PFSK-1 (cell line): Measurements from ENCODE around the gene NLRP6.

Experiments used
- POLR2AphosphoS5 ChIP-seq: IDR thresholded peaks from 2 replicates; pipeline ENCODE4 v1.6.1; 2012; ENCODE audit warnings: low read depth, mild to moderate bottlenecking, control low read depth, low read length, moderate library complexity
- SIN3A ChIP-seq: IDR thresholded peaks from 2 replicates; pipeline ENCODE4 v1.6.1; 2012; ENCODE audit warnings: mild to moderate bottlenecking, low read length, moderate library complexity, borderline replicate concordance; ENCODE audit not compliant: insufficient read depth
- TAF1 ChIP-seq: IDR thresholded peaks from 2 replicates; pipeline ENCODE4 v1.6.1; 2012; ENCODE audit warnings: low read length, control low read depth, borderline replicate concordance; ENCODE audit not compliant: insufficient read depth
- TF ChIP-seq, protein P1 (sequence below), 2 experiments: IDR thresholded peaks; 2 replicates each; pipeline versions ENCODE4 v1.6.1 to v1.8.0; 2011 to 2012; ENCODE audit warnings: low read depth in 2 of 2, low read length in 2 of 2, control low read depth in 1 of 2, inconsistent platforms in 1 of 2, mild to moderate bottlenecking in 1 of 2, moderate library complexity in 1 of 2; ENCODE audit not compliant: insufficient read depth in 1 of 2

DNA sequence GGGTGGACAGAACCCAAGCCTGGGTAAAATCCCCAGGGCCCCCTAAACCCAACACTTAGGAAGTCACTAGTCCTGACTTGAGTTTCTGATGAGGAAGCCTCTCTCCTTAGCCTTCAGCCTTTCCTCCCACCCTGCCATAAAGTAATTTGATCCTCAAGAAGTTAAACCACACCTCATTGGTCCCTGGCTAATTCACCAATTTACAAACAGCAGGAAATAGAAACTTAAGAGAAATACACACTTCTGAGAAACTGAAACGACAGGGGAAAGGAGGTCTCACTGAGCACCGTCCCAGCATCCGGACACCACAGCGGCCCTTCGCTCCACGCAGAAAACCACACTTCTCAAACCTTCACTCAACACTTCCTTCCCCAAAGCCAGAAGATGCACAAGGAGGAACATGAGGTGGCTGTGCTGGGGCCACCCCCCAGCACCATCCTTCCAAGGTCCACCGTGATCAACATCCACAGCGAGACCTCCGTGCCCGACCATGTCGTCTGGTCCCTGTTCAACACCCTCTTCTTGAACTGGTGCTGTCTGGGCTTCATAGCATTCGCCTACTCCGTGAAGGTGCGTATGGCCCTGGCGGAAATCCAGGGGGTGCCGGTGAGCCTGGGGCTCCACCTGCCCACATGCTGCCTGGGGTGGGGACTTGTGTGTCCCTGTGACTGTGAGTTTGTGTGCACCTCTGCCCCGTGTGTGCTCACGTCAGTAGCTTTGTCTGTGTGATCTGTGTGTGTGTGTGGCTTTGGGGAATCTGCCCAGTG, 35.8 kb downstream of the NLRP6 start, which contains the start of gene IFITM1:
- TF ChIP-seq, protein P1, sequence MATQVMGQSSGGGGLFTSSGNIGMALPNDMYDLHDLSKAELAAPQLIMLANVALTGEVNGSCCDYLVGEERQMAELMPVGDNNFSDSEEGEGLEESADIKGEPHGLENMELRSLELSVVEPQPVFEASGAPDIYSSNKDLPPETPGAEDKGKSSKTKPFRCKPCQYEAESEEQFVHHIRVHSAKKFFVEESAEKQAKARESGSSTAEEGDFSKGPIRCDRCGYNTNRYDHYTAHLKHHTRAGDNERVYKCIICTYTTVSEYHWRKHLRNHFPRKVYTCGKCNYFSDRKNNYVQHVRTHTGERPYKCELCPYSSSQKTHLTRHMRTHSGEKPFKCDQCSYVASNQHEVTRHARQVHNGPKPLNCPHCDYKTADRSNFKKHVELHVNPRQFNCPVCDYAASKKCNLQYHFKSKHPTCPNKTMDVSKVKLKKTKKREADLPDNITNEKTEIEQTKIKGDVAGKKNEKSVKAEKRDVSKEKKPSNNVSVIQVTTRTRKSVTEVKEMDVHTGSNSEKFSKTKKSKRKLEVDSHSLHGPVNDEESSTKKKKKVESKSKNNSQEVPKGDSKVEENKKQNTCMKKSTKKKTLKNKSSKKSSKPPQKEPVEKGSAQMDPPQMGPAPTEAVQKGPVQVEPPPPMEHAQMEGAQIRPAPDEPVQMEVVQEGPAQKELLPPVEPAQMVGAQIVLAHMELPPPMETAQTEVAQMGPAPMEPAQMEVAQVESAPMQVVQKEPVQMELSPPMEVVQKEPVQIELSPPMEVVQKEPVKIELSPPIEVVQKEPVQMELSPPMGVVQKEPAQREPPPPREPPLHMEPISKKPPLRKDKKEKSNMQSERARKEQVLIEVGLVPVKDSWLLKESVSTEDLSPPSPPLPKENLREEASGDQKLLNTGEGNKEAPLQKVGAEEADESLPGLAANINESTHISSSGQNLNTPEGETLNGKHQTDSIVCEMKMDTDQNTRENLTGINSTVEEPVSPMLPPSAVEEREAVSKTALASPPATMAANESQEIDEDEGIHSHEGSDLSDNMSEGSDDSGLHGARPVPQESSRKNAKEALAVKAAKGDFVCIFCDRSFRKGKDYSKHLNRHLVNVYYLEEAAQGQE (IDR thresholded peaks at IDR 0.05; ENCODE audit: insufficient read depth in 1 of 2, low read depth in 2 of 2, low read length in 2 of 2): no peak
- TF ChIP-seq TAF1 (no peak), POLR2AphosphoS5 (peak; percentile 50; the same call in 1 of the 2 replicates), SIN3A (no peak)
